Lower lobe of right lung (tissue), 2 donors: ENCODE measurements around the gene ARNT2. TPM values are rescaled to one million over a fixed set of nuclear protein-coding genes. Genes with fewer than 3 reads are reported as not detected.

Source experiments
- ATAC-seq, 2 donors: fragments of 200-7000 bp; cut with Tn5 transposase; one replicate each; pipeline ENCODE4 v1.9.1; 2020 to 2022; ENCODE audit warnings: mild to moderate bottlenecking in 2 of 2, moderate library complexity in 2 of 2
- DNase-seq: peaks from one replicate; pipeline ENCODE4 v3.0.0-alpha.2; 2020
- H3K27ac ChIP-seq: fragments of 200-600 bp; one replicate; pipeline ENCODE4 v1.8.0; 2022
- H3K27me3 ChIP-seq: fragments of 200-600 bp; one replicate; pipeline ENCODE4 v1.8.0; 2022; ENCODE audit warnings: low read depth
- H3K36me3 ChIP-seq: fragments of 200-600 bp; one replicate; pipeline ENCODE4 v1.8.0; 2022; ENCODE audit warnings: mild to moderate bottlenecking
- H3K4me1 ChIP-seq: fragments of 200-600 bp; one replicate; pipeline ENCODE4 v1.8.0; 2022
- H3K4me3 ChIP-seq: fragments of 200-600 bp; one replicate; pipeline ENCODE4 v1.8.0; 2022; ENCODE audit warnings: mild to moderate bottlenecking
- H3K9me3 ChIP-seq: fragments of 200-600 bp; one replicate; pipeline ENCODE4 v1.8.0; 2022
- CTCF ChIP-seq: fragments of 200-600 bp; IDR thresholded peaks from one replicate; pipeline ENCODE4 v1.8.0; 2022; ENCODE audit warnings: antibody characterized with exemption, mild to moderate bottlenecking
- intact Hi-C: fragments of 100-400 bp; cut with DNase I; formaldehyde crosslinking; loops from one replicate; pipeline ENCODE4 v1.11.0; 2022
- total RNA-seq: library from RNA; stranded (reverse); fragmentation: NEBNext Ultra II Directional; extraction: Animal tissue kit (Norgen Biotek cat#: 25700); gene quantifications from one replicate; pipeline ENCODE4 v1.2.1, GENCODE V29; 2021
- donor health status: DM: no; HTN: yes; CAD: no; lungs with severe emphysema.

ARNT2 gene
- total RNA-seq, 1 donor from 2014 or later, result 11.4 TPM

GRCh38 chr15:80494756-80495155, 90.6 kb downstream of the ARNT2 start:
- TF ChIP-seq CTCF, result no peak
- Histone ChIP-seq H3K9me3 (no peaks in the 10 kb centered on the region), H3K27me3 (no peaks in the 10 kb centered on the region), H3K4me1 (peaks cover 2% of the 10 kb centered on the region), H3K36me3 (no peaks in the 10 kb centered on the region), H3K27ac (no peak overlapping the region), H3K4me3 (no peak overlapping the region)
- no peak for ATAC-seq
- intact Hi-C loops, result no loop called here
- DNase-seq, result no peak

GRCh38 chr15:80495401-80495942, 91.3 kb downstream of the ARNT2 start:
- Histone ChIP-seq H3K4me1 (no peaks in the 10 kb centered on the region), H3K27ac (no peak overlapping the region)
- intact Hi-C loops, result no loop called here

GRCh38 chr15:80496096-80496495, 91.9 kb downstream of the ARNT2 start:
- H3K9me3 ChIP-seq, result no peaks in the 10 kb centered on the region
- intact Hi-C loops, result no loop called here
- no peak for ATAC-seq
- H3K27ac ChIP-seq, result no peak overlapping the region
- no peak for DNase-seq
- H3K36me3 ChIP-seq, result no peaks in the 10 kb centered on the region
- H3K27me3 ChIP-seq, result no peaks in the 10 kb centered on the region
- no peaks in the 10 kb centered on the region for H3K4me1 ChIP-seq
- H3K4me3 ChIP-seq, result no peak overlapping the region
- no peak for TF ChIP-seq CTCF

More at GRCh38 chr15:80495401-80495942, 91.3 kb downstream of the ARNT2 start:
- no peak for ATAC-seq
- no peak for TF ChIP-seq CTCF
- Histone ChIP-seq H3K9me3 (no peaks in the 10 kb centered on the region), H3K36me3 (no peaks in the 10 kb centered on the region), H3K27me3 (no peaks in the 10 kb centered on the region), H3K4me3 (no peak overlapping the region)
- no peak for DNase-seq

GRCh38 chr15:80497221-80497620, 93.0 kb downstream of the ARNT2 start:
- DNase-seq (no peak), ATAC-seq (no peak)
- intact Hi-C loops, result no loop called here
- Histone ChIP-seq H3K36me3 (no peaks in the 10 kb centered on the region), H3K4me1 (no peaks in the 10 kb centered on the region), H3K27ac (no peak overlapping the region), H3K4me3 (no peak overlapping the region), H3K27me3 (no peaks in the 10 kb centered on the region), H3K9me3 (no peaks in the 10 kb centered on the region)
- TF ChIP-seq CTCF, result no peak

GRCh38 chr15:80498652-80499051, 94.5 kb downstream of the ARNT2 start:
- intact Hi-C loops, result no loop called here
- no peaks in the 10 kb centered on the region for H3K27me3 ChIP-seq
- DNase-seq (no peak), ATAC-seq (no peak)
- no peaks in the 10 kb centered on the region for H3K4me1 ChIP-seq
- no peak for TF ChIP-seq CTCF
- H3K27ac ChIP-seq, result no peak overlapping the region
- no peak overlapping the region for H3K4me3 ChIP-seq
- H3K36me3 ChIP-seq, result no peaks in the 10 kb centered on the region
- no peaks in the 10 kb centered on the region for H3K9me3 ChIP-seq

- H3K27me3 ChIP-seq, result no peaks in the 10 kb centered on the region
- intact Hi-C loops, result no loop called here
- H3K36me3 ChIP-seq, result no peaks in the 10 kb centered on the region
- H3K27ac ChIP-seq, result no peak overlapping the region
- no peak overlapping the region for H3K4me3 ChIP-seq
- H3K9me3 ChIP-seq, result no peaks in the 10 kb centered on the region
- TF ChIP-seq CTCF, result no peak
- no peaks in the 10 kb centered on the region for H3K4me1 ChIP-seq
- ATAC-seq (no peak), DNase-seq (no peak)
These were observed 95.8 kb downstream of the ARNT2 start for GRCh38 chr15:80500021-80500420.
